GM18861 (cell line): ENCODE results near the gene GAGE13.
"Not testable (repeated sequence)": the region's sequence is repeated elsewhere in the genome, so short reads cannot be mapped to it uniquely, and the experiment has no call there.

Source experiments
- ATAC-seq: cut with Tn5 transposase; IDR thresholded peaks from one replicate; pipeline ENCODE4 v1.9.1; 2021; ENCODE audit not compliant: unreplicated experiment

GAGE13 gene

GRCh38 chrX:49330421-49330820 lies 961 bp upstream of the GAGE13 start:
- not testable (repeated sequence) for ATAC-seq

- not testable (repeated sequence) for ATAC-seq
Measured at GRCh38 chrX:49331841-49332240, 459 bp downstream of the GAGE13 start.

GRCh38 chrX:49341449-49341848 lies 10.1 kb downstream of the GAGE13 start:
- not testable (repeated sequence) for ATAC-seq

- not testable (repeated sequence) for ATAC-seq
Measured at GRCh38 chrX:49344496-49345175, 13.3 kb downstream of the GAGE13 start.

GRCh38 chrX:49345402-49345801 lies 14.0 kb downstream of the GAGE13 start:
- not testable (repeated sequence) for ATAC-seq

- not testable (repeated sequence) for ATAC-seq
Measured at GRCh38 chrX:49346150-49346549, 14.8 kb downstream of the GAGE13 start.
